ENCODE data around the gene AATF.

The AATF gene

GRCh38 chr17:36913132-36913531 lies 35.6 kb upstream of the AATF start:
- H3K27me3 ChIP-seq (ENCODE audit: insufficient read depth, insufficient read length): peaks cover 39% of the 10 kb centered on the region
- H3K9me3 ChIP-seq (ENCODE audit: insufficient read depth, low read length): no peaks in the 10 kb centered on the region
- H3K36me3 ChIP-seq (ENCODE audit: insufficient read depth, insufficient read length, low read length): no peaks in the 10 kb centered on the region
- TF ChIP-seq YY1 (IDR thresholded peaks at IDR 0.05; ENCODE audit: insufficient read depth, insufficient read length) (no peak), SUZ12 (IDR thresholded peaks at IDR 0.05; ENCODE audit: extremely low read depth, insufficient read depth, insufficient read length) (no peak), ZNF274 (IDR thresholded peaks at IDR 0.05; ENCODE audit: low read depth, low read length) (no peak)
- no peak for DNase-seq (ENCODE audit: low read depth, low spot score)
- no peak overlapping the region for H3K4me3 ChIP-seq (ENCODE audit: insufficient read length, low read depth)
- H3K4me1 ChIP-seq (ENCODE audit: insufficient read depth, insufficient read length): peaks cover 7% of the 10 kb centered on the region
- no peak overlapping the region for H3K9ac ChIP-seq (ENCODE audit: insufficient read length, low read depth)

- Histone ChIP-seq H3K4me3 (ENCODE audit: insufficient read length, low read depth) (no peak overlapping the region), H3K27me3 (ENCODE audit: insufficient read depth, insufficient read length) (peaks cover 8% of the 10 kb centered on the region), H3K4me1 (ENCODE audit: insufficient read depth, insufficient read length) (peaks cover 32% of the 10 kb centered on the region), H3K9ac (ENCODE audit: insufficient read length, low read depth) (peak overlapping the region; percentile 17), H3K9me3 (ENCODE audit: insufficient read depth, low read length) (no peaks in the 10 kb centered on the region), H3K36me3 (ENCODE audit: insufficient read depth, insufficient read length, low read length) (no peaks in the 10 kb centered on the region)
- TF ChIP-seq YY1 (IDR thresholded peaks at IDR 0.05; ENCODE audit: insufficient read depth, insufficient read length) (no peak), ZNF274 (IDR thresholded peaks at IDR 0.05; ENCODE audit: low read depth, low read length) (no peak), SUZ12 (IDR thresholded peaks at IDR 0.05; ENCODE audit: extremely low read depth, insufficient read depth, insufficient read length) (no peak)
- DNase-seq (ENCODE audit: low read depth, low spot score): no peak
Measured at GRCh38 chr17:36918211-36918691, 30.5 kb upstream of the AATF start.

- no peak for TF ChIP-seq ZNF274 (IDR thresholded peaks at IDR 0.05; ENCODE audit: low read depth, low read length)
- no peak for TF ChIP-seq SUZ12 (IDR thresholded peaks at IDR 0.05; ENCODE audit: extremely low read depth, insufficient read depth, insufficient read length)
- TF ChIP-seq YY1 (IDR thresholded peaks at IDR 0.05; ENCODE audit: insufficient read depth, insufficient read length): no peak
- Histone ChIP-seq H3K9me3 (ENCODE audit: insufficient read depth, low read length) (no peaks in the 10 kb centered on the region), H3K36me3 (ENCODE audit: insufficient read depth, insufficient read length, low read length) (no peaks in the 10 kb centered on the region), H3K4me3 (ENCODE audit: insufficient read length, low read depth) (no peak overlapping the region), H3K4me1 (ENCODE audit: insufficient read depth, insufficient read length) (peaks cover 37% of the 10 kb centered on the region), H3K9ac (ENCODE audit: insufficient read length, low read depth) (peak overlapping the region; percentile 77), H3K27me3 (ENCODE audit: insufficient read depth, insufficient read length) (peaks cover 5% of the 10 kb centered on the region)
- no peak for DNase-seq (ENCODE audit: low read depth, low spot score)
Measured at GRCh38 chr17:36919407-36919968, 29.3 kb upstream of the AATF start.

GRCh38 chr17:36920032-36921005 lies 28.4 kb upstream of the AATF start:
- H3K9me3 ChIP-seq (ENCODE audit: insufficient read depth, low read length): no peaks in the 10 kb centered on the region
- H3K36me3 ChIP-seq (ENCODE audit: insufficient read depth, insufficient read length, low read length): no peaks in the 10 kb centered on the region
- DNase-seq (ENCODE audit: low read depth, low spot score): no peak
- peak overlapping the region; percentile 77 for H3K9ac ChIP-seq (ENCODE audit: insufficient read length, low read depth)
- H3K4me1 ChIP-seq (ENCODE audit: insufficient read depth, insufficient read length): peaks cover 37% of the 10 kb centered on the region
- peak overlapping the region; percentile 34 for H3K4me3 ChIP-seq (ENCODE audit: insufficient read length, low read depth)
- TF ChIP-seq ZNF274 (IDR thresholded peaks at IDR 0.05; ENCODE audit: low read depth, low read length) (no peak), SUZ12 (IDR thresholded peaks at IDR 0.05; ENCODE audit: extremely low read depth, insufficient read depth, insufficient read length) (no peak), YY1 (IDR thresholded peaks at IDR 0.05; ENCODE audit: insufficient read depth, insufficient read length) (no peak)
- H3K27me3 ChIP-seq (ENCODE audit: insufficient read depth, insufficient read length): peaks cover 3% of the 10 kb centered on the region

GRCh38 chr17:36921095-36921851 lies 27.5 kb upstream of the AATF start:
- no peak for TF ChIP-seq ZNF274 (IDR thresholded peaks at IDR 0.05; ENCODE audit: low read depth, low read length)
- no peak for TF ChIP-seq SUZ12 (IDR thresholded peaks at IDR 0.05; ENCODE audit: extremely low read depth, insufficient read depth, insufficient read length)
- no peak for TF ChIP-seq YY1 (IDR thresholded peaks at IDR 0.05; ENCODE audit: insufficient read depth, insufficient read length)
- H3K9me3 ChIP-seq (ENCODE audit: insufficient read depth, low read length): no peaks in the 10 kb centered on the region
- peaks cover 3% of the 10 kb centered on the region for H3K27me3 ChIP-seq (ENCODE audit: insufficient read depth, insufficient read length)
- H3K36me3 ChIP-seq (ENCODE audit: insufficient read depth, insufficient read length, low read length): no peaks in the 10 kb centered on the region
- peak overlapping the region; percentile 6 for H3K9ac ChIP-seq (ENCODE audit: insufficient read length, low read depth)
- peaks cover 37% of the 10 kb centered on the region for H3K4me1 ChIP-seq (ENCODE audit: insufficient read depth, insufficient read length)
- no peak for DNase-seq (ENCODE audit: low read depth, low spot score)
- H3K4me3 ChIP-seq (ENCODE audit: insufficient read length, low read depth): no peak overlapping the region

GRCh38 chr17:36922175-36922574 lies 26.6 kb upstream of the AATF start:
- H3K9ac ChIP-seq (ENCODE audit: insufficient read length, low read depth): no peak overlapping the region
- peaks cover 37% of the 10 kb centered on the region for H3K4me1 ChIP-seq (ENCODE audit: insufficient read depth, insufficient read length)
- no peak overlapping the region for H3K4me3 ChIP-seq (ENCODE audit: insufficient read length, low read depth)
- TF ChIP-seq ZNF274 (IDR thresholded peaks at IDR 0.05; ENCODE audit: low read depth, low read length): no peak
- no peak for TF ChIP-seq SUZ12 (IDR thresholded peaks at IDR 0.05; ENCODE audit: extremely low read depth, insufficient read depth, insufficient read length)
- TF ChIP-seq YY1 (IDR thresholded peaks at IDR 0.05; ENCODE audit: insufficient read depth, insufficient read length): no peak
- no peaks in the 10 kb centered on the region for H3K9me3 ChIP-seq (ENCODE audit: insufficient read depth, low read length)
- peaks cover 1% of the 10 kb centered on the region for H3K27me3 ChIP-seq (ENCODE audit: insufficient read depth, insufficient read length)
- no peaks in the 10 kb centered on the region for H3K36me3 ChIP-seq (ENCODE audit: insufficient read depth, insufficient read length, low read length)
- no peak for DNase-seq (ENCODE audit: low read depth, low spot score)
